ENCODE results near the gene SBNO2.

DNA sequence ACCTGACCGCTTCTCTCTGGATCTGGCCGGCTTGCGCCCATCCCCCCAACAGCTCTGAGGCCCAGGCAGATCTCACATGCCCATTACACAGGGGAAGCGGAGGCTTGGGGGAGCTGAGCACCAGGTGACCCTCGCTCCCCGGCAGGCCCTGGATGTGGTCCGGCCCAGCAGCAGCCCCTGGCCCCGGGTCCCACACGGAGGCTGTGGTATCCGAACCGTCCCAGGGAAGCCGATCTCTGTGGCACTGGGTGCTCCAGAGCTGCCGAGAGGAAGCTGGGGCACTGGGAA lies 27.7 kb downstream of the SBNO2 start:
- TF ChIP-seq, protein P1, sequence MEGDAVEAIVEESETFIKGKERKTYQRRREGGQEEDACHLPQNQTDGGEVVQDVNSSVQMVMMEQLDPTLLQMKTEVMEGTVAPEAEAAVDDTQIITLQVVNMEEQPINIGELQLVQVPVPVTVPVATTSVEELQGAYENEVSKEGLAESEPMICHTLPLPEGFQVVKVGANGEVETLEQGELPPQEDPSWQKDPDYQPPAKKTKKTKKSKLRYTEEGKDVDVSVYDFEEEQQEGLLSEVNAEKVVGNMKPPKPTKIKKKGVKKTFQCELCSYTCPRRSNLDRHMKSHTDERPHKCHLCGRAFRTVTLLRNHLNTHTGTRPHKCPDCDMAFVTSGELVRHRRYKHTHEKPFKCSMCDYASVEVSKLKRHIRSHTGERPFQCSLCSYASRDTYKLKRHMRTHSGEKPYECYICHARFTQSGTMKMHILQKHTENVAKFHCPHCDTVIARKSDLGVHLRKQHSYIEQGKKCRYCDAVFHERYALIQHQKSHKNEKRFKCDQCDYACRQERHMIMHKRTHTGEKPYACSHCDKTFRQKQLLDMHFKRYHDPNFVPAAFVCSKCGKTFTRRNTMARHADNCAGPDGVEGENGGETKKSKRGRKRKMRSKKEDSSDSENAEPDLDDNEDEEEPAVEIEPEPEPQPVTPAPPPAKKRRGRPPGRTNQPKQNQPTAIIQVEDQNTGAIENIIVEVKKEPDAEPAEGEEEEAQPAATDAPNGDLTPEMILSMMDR (IDR thresholded peaks at IDR 0.05; ENCODE audit: low read length): no peak
- TF ChIP-seq EZH2 (optimal IDR thresholded peaks at IDR 0.05; ENCODE audit: low read depth, low read length) (no peak), EZH2phosphoT487 (IDR thresholded peaks at IDR 0.05; ENCODE audit: low read length) (no peak)
